Measurements from ENCODE around the gene EDEM3.
"Not testable (repeated sequence)": the region's sequence is repeated elsewhere in the genome, so short reads cannot be mapped to it uniquely, and the experiment has no call there.

The EDEM3 gene

DNA sequence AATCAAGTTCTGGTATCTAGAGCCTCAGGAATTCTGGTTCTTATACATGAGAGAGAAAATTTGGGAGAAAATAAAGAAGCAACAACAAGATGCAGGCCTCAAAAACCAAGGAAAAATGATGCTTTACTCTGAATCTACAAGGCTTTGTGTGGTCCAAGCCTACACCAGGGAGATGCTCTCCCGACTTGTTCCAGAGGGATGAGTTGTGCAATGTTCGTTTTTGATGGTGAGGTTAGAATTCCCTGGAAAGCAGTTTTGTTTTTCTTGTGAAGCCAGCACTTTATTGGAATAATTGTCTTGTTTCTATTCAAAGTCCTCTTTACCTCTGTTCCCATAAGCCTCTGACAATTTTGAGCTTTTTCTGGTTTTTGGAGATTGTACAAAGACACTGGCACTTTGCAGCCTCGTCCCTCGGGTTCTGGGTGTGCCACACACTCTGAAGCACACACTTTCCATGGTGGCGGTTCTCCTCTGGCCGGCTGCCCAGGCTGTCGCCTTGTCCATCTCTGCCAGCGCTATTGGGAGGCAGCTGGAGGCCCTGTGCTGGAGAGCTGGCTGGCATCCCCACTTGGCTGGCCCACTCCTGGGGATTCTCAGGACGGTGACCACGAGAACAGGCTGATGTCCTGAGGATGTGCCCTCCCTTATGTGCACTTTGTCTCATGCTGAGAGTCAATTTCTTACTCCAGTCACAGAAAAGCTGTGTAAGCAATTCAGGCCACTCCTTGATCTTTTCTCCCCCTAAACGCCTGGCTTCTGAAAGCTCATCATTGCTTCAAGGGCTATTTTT lies 70.2 kb downstream of the EDEM3 start:
- Histone ChIP-seq H3K27ac (ENCODE audit: low read depth, low read length) (no peak overlapping the region), H3K9me3 (ENCODE audit: low read length) (no peaks in the 10 kb centered on the region), H3K9ac (ENCODE audit: low read length) (no peak overlapping the region), H3K27me3 (ENCODE audit: control insufficient read depth in 1 of 2, insufficient read depth in 2 of 2, low read length in 2 of 2) (no peaks in the 10 kb centered on the region), H3K4me1 (ENCODE audit: insufficient read depth, low read length) (no peaks in the 10 kb centered on the region), H3K4me3 (ENCODE audit: low read depth in 1 of 2, low read length in 2 of 2) (no peak overlapping the region), H3K36me3 (ENCODE audit: insufficient read depth, low read length) (no peaks in the 10 kb centered on the region)

DNA sequence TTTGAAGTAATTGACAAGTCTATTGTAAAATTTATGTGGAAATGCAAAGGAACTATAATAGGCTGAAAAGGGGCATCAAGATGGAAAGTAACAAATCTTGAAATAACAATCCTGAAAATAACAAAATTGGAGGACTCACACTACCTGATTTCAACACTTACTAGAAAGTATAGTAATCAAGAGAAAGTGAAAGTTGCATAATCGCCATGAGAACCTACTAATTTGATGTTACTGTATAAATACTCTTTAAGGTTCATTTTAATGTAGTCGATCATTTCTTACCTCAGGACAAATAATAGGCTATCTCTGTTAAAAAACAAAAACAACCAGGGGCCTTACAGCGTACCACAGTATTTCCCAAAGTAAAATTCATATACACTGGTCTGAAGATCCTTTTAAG lies 71.7 kb downstream of the EDEM3 start:
- H3K27ac ChIP-seq (ENCODE audit: low read depth, low read length), result no peak overlapping the region
- no peak overlapping the region for H3K4me3 ChIP-seq (ENCODE audit: low read depth in 1 of 2, low read length in 2 of 2)

DNA sequence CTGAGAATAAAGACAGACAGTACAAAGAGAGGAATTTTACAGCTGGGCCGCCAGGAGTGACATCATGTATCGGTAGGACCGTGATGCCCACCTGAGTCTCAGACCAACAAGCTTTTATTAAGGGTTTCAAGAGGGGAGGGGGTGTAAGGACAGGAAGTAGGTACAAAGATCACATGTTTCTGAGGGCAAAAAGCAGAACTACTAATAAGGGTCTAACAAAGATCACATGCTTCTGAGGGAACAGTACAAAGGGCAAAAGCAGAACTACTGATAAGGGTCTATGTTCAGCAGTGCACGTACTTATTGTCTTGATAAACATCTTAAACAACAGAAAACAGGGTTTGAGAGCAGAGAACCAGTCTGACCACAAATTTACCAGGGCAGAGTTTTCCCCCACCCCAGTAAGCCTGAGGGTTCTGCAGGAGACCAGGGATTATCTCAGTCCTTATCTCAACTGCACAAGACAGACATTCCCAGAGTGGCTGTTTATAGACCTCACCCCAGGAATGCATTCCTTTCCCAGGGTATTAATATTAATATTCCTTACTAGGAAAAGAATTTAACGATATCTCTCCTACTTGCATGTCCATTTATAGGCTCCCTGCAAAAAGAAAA lies 73.9 kb downstream of the EDEM3 start:
- H3K9ac ChIP-seq (ENCODE audit: low read length); H3K27ac ChIP-seq (ENCODE audit: low read depth, low read length); H3K36me3 ChIP-seq (ENCODE audit: insufficient read depth, low read length); H3K27me3 ChIP-seq (ENCODE audit: control insufficient read depth in 1 of 2, insufficient read depth in 2 of 2, low read length in 2 of 2); H3K4me1 ChIP-seq (ENCODE audit: insufficient read depth, low read length); H3K9me3 ChIP-seq (ENCODE audit: low read length); H3K4me3 ChIP-seq (ENCODE audit: low read depth in 1 of 2, low read length in 2 of 2): not testable (repeated sequence)

More for the DNA sequence above, 71.7 kb downstream of the EDEM3 start:
- Histone ChIP-seq H3K36me3 (ENCODE audit: insufficient read depth, low read length) (no peaks in the 10 kb centered on the region), H3K27me3 (ENCODE audit: control insufficient read depth in 1 of 2, insufficient read depth in 2 of 2, low read length in 2 of 2) (no peaks in the 10 kb centered on the region), H3K9ac (ENCODE audit: low read length) (no peak overlapping the region), H3K9me3 (ENCODE audit: low read length) (no peaks in the 10 kb centered on the region), H3K4me1 (ENCODE audit: insufficient read depth, low read length) (no peaks in the 10 kb centered on the region)

DNA sequence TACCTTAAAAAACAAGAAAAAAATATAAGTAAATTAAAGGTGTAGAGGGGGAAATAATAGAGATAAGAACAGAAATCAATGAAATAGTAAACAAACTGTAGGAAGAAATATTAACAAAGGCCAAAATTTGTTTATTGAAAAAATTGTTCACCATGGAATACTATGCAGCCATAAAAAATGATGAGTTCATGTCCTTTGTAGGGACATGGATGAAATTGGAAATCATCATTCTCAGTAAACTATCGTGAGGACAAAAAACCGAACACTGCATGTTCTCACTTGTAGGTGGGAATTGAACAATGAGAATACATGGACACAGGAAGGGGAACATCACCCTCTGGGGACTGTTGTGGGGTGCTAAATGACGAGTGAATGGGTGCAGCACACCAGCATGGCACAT lies 75.2 kb downstream of the EDEM3 start:
- H3K9ac ChIP-seq (ENCODE audit: low read length); H3K36me3 ChIP-seq (ENCODE audit: insufficient read depth, low read length); H3K27me3 ChIP-seq (ENCODE audit: control insufficient read depth in 1 of 2, insufficient read depth in 2 of 2, low read length in 2 of 2); H3K9me3 ChIP-seq (ENCODE audit: low read length); H3K4me3 ChIP-seq (ENCODE audit: low read depth in 1 of 2, low read length in 2 of 2); H3K4me1 ChIP-seq (ENCODE audit: insufficient read depth, low read length); H3K27ac ChIP-seq (ENCODE audit: low read depth, low read length): not testable (repeated sequence)

DNA sequence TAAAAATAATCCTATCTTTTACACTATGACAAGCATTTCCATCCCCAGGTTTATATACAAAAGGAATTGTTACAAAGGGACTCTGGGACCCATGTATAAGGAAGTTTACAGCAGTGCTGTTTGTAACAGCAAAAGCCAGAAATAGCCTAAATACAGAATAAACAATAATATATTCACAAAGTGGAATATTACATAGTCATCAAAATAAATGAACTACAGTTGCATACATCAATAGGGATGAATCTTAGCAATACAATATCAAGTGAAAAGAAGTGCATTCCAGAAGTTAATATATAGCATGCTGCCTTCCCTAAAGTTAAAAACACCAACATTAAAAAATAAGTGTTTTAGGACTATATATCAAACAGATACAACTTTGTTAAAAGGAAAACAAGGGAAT lies 77.3 kb downstream of the EDEM3 start:
- Histone ChIP-seq H3K36me3 (ENCODE audit: insufficient read depth, low read length) (no peaks in the 10 kb centered on the region), H3K4me3 (ENCODE audit: low read depth in 1 of 2, low read length in 2 of 2) (no peak overlapping the region), H3K9me3 (ENCODE audit: low read length) (no peaks in the 10 kb centered on the region), H3K27ac (ENCODE audit: low read depth, low read length) (no peak overlapping the region), H3K9ac (ENCODE audit: low read length) (no peak overlapping the region), H3K4me1 (ENCODE audit: insufficient read depth, low read length) (no peaks in the 10 kb centered on the region), H3K27me3 (ENCODE audit: control insufficient read depth in 1 of 2, insufficient read depth in 2 of 2, low read length in 2 of 2) (no peaks in the 10 kb centered on the region)

DNA sequence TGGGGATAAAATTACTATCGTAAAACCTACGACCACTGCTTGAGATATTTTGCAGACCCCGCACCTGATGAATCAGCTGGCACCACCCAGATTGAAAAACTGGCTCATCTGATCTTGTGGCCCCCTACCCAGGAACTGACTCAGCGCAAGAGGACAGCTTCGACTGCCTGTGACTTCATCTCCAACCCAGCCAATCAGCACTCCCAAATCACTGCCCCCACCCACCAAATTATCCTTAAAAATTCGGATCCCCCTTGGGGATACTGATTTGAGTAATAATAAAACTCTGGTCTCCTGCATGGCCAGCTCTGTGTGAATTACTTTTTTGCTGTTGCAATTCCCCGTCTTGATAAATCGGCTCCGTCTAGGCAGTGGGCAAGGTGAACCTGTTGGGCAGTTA lies 81.4 kb downstream of the EDEM3 start:
- Histone ChIP-seq H3K4me3 (ENCODE audit: low read depth in 1 of 2, low read length in 2 of 2) (no peak overlapping the region), H3K9me3 (ENCODE audit: low read length) (no peaks in the 10 kb centered on the region), H3K27me3 (ENCODE audit: control insufficient read depth in 1 of 2, insufficient read depth in 2 of 2, low read length in 2 of 2) (no peaks in the 10 kb centered on the region), H3K36me3 (ENCODE audit: insufficient read depth, low read length) (no peaks in the 10 kb centered on the region), H3K27ac (ENCODE audit: low read depth, low read length) (no peak overlapping the region), H3K9ac (ENCODE audit: low read length) (no peak overlapping the region), H3K4me1 (ENCODE audit: insufficient read depth, low read length) (no peaks in the 10 kb centered on the region)

DNA sequence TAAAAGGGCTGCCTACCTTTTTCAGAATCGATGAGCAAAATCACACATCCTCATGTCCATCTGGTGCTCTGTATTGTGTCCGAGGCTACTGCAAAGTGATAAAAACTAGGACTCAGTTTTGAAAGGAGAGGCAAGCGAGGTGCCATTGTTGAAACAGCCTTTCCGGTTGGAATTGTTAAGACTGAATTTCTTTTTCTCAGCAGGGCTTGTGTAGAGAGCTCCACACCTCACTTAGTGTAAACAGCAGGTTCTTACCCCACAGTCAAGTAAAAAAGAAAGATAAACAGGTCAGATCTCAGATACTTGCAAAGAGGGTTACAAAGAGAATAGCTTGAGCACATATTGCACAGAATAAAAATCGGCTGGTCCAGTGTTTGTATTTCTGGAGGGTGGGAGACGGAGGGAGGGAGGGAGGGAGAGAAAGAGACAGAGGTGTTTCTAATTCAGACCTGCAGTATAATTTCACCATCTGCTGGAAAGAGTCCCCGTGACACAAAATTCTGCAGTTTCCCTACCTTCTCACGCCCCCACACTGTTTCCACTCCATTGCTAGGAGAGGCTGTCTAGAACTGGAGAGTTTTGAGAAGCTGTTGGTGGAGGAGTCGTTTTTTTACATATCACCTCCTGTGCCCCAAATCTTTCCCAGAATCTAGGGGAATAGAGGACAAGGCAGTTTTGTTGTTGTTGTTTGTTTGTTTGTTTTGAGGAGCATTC lies 82.5 kb downstream of the EDEM3 start:
- Histone ChIP-seq H3K27ac (ENCODE audit: low read depth, low read length) (no peak overlapping the region), H3K4me1 (ENCODE audit: insufficient read depth, low read length) (no peaks in the 10 kb centered on the region), H3K9me3 (ENCODE audit: low read length) (no peaks in the 10 kb centered on the region), H3K4me3 (ENCODE audit: low read depth in 1 of 2, low read length in 2 of 2) (no peak overlapping the region), H3K9ac (ENCODE audit: low read length) (no peak overlapping the region), H3K27me3 (ENCODE audit: control insufficient read depth in 1 of 2, insufficient read depth in 2 of 2, low read length in 2 of 2) (no peaks in the 10 kb centered on the region), H3K36me3 (ENCODE audit: insufficient read depth, low read length) (no peaks in the 10 kb centered on the region)

DNA sequence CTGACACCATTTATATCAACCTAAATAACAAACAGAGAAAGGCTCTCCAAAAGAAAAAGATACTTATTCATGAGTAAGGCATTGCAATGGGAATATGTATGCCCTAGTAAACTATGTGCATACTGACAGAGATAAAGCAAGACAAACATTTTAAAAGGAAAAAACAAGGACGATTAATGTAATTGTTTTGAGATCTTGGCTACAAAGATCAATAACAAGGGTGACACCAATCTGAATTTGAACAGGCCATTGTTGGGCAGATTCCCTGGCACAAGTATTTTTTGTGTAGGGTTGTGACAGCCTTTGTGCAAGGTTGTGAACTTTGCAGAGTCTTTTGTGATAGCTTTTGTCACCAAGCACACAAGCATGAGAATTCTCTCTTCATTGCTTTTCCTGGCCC lies 85.3 kb downstream of the EDEM3 start:
- Histone ChIP-seq H3K4me1 (ENCODE audit: insufficient read depth, low read length) (no peaks in the 10 kb centered on the region), H3K27ac (ENCODE audit: low read depth, low read length) (no peak overlapping the region), H3K9ac (ENCODE audit: low read length) (no peak overlapping the region), H3K36me3 (ENCODE audit: insufficient read depth, low read length) (no peaks in the 10 kb centered on the region), H3K4me3 (ENCODE audit: low read depth in 1 of 2, low read length in 2 of 2) (no peak overlapping the region), H3K27me3 (ENCODE audit: control insufficient read depth in 1 of 2, insufficient read depth in 2 of 2, low read length in 2 of 2) (no peaks in the 10 kb centered on the region), H3K9me3 (ENCODE audit: low read length) (no peaks in the 10 kb centered on the region)

DNA sequence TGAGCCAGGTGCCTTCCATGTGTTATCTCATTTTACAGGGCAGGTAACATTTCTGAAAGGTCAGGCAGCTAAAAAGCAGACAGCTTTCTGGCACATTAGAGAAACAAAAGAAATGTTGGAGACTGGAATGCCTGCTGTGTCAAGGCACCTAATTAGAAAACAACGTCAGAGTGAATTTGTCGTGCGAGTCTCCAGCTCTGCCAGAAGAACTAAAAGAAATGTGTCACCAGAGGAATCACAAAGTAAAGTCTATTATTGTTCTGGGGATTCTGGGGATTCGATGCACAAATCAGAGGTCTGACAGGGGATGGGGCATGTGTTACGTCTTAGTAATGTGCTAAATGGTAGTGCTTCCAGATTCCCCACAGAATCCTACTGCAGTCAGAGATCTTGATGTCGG lies 89.3 kb downstream of the EDEM3 start:
- Histone ChIP-seq H3K36me3 (ENCODE audit: insufficient read depth, low read length) (no peaks in the 10 kb centered on the region), H3K4me3 (ENCODE audit: low read depth in 1 of 2, low read length in 2 of 2) (no peak overlapping the region), H3K4me1 (ENCODE audit: insufficient read depth, low read length) (peaks cover 6% of the 10 kb centered on the region), H3K9me3 (ENCODE audit: low read length) (no peaks in the 10 kb centered on the region), H3K9ac (ENCODE audit: low read length) (no peak overlapping the region), H3K27ac (ENCODE audit: low read depth, low read length) (no peak overlapping the region), H3K27me3 (ENCODE audit: control insufficient read depth in 1 of 2, insufficient read depth in 2 of 2, low read length in 2 of 2) (no peaks in the 10 kb centered on the region)

DNA sequence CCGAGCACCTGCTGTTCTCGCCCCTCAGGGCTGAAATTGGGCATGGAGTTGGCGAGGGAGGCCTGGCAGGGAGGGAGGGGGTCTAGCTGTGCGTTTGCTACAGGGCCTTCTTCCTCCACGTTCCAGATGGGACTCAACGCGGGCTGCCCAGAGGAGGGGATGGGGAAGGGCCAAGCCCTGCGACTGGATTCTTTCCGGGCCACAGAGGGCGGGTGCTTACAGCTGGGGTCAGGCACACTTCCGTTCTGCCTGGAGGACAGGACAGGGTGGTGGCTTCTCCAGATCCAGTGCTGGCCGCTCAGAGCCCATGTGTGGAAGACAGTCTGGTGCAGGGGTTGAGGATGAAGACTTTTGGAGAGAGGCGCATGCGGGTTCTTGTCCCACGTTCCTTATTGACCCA lies 90.0 kb downstream of the EDEM3 start:
- no peaks in the 10 kb centered on the region for H3K27me3 ChIP-seq (ENCODE audit: control insufficient read depth in 1 of 2, insufficient read depth in 2 of 2, low read length in 2 of 2)
- H3K27ac ChIP-seq (ENCODE audit: low read depth, low read length), result no peak overlapping the region
- H3K9ac ChIP-seq (ENCODE audit: low read length), result no peak overlapping the region
- no peaks in the 10 kb centered on the region for H3K36me3 ChIP-seq (ENCODE audit: insufficient read depth, low read length)
- no peak overlapping the region for H3K4me3 ChIP-seq (ENCODE audit: low read depth in 1 of 2, low read length in 2 of 2)
- peaks cover 6% of the 10 kb centered on the region for H3K4me1 ChIP-seq (ENCODE audit: insufficient read depth, low read length)
- no peaks in the 10 kb centered on the region for H3K9me3 ChIP-seq (ENCODE audit: low read length)

DNA sequence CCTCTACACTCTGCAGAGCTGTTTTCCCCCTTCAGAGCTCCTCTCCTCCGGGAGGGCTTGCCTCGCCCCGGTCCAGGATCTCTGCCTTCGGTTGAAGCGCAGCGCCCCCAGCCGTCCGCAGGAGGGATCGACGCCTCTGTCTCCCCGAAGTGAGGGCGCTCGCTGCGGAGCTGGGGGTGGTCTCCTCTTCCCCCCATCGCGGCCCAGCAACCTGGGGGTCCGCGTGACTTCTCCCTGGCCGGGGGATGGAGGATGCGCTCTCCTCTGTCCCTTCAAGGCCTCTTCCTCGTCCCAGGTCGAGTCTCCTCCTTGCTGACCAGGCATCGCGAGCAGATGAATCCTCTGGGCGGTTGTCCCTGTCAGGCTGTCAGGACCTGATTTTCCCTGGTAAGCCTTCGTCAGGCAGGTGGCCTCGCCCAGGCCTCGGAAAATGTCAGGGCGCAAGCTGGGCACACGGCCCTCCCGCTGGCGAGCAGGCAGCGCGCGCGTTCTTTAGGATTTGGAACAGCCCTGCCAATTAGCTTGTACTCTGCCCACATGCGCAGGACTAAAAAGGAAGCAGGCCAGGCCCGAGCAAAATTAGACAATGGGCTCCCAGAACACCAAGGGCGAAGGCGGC lies 90.5 kb downstream of the EDEM3 start:
- Histone ChIP-seq H3K27ac (ENCODE audit: low read depth, low read length) (no peak overlapping the region), H3K4me1 (ENCODE audit: insufficient read depth, low read length) (peaks cover 6% of the 10 kb centered on the region), H3K36me3 (ENCODE audit: insufficient read depth, low read length) (no peaks in the 10 kb centered on the region), H3K4me3 (ENCODE audit: low read depth in 1 of 2, low read length in 2 of 2) (peak overlapping the region; percentile 39 to 48), H3K27me3 (ENCODE audit: control insufficient read depth in 1 of 2, insufficient read depth in 2 of 2, low read length in 2 of 2) (no peaks in the 10 kb centered on the region), H3K9ac (ENCODE audit: low read length) (no peak overlapping the region), H3K9me3 (ENCODE audit: low read length) (no peaks in the 10 kb centered on the region)
